Neuronal stem cell (in vitro differentiated cells): ENCODE data around the gene PACS1.

ENCODE experiments used
- DNase-seq: peaks from one replicate; pipeline ENCODE4 v3.0.0-alpha.2; 2013; ENCODE audit warnings: low spot score
- H2AFZ ChIP-seq: one replicate; pipeline ENCODE4 v1.6.1; 2013; ENCODE audit warnings: mild to moderate bottlenecking, low read length, inconsistent platforms
- H2AK5ac ChIP-seq: 2 replicates; pipeline ENCODE4 v1.6.1; 2013; ENCODE audit warnings: low read depth, mild to moderate bottlenecking, inconsistent platforms, low read length, moderate library complexity, mixed read lengths
- H2BK120ac ChIP-seq: 2 replicates; pipeline ENCODE4 v1.6.1; 2013; ENCODE audit warnings: low read depth, mild to moderate bottlenecking, inconsistent platforms, low read length, moderate library complexity, mixed read lengths
- H2BK12ac ChIP-seq: one replicate; pipeline ENCODE4 v1.6.1; 2013; ENCODE audit warnings: low read length, inconsistent platforms
- H2BK15ac ChIP-seq: 2 replicates; pipeline ENCODE4 v1.6.1; 2013; ENCODE audit warnings: mild to moderate bottlenecking, low read length, inconsistent platforms, mixed read lengths
- H2BK5ac ChIP-seq: one replicate; pipeline ENCODE4 v1.6.1; 2013; ENCODE audit warnings: inconsistent platforms, mild to moderate bottlenecking, low read length, moderate library complexity
- H3K14ac ChIP-seq: one replicate; pipeline ENCODE4 v1.6.1; 2013; ENCODE audit warnings: low read length, inconsistent platforms
- H3K18ac ChIP-seq: 2 replicates; pipeline ENCODE4 v1.6.1; 2013; ENCODE audit warnings: low read length, inconsistent platforms
- H3K23ac ChIP-seq: 2 replicates; pipeline ENCODE4 v1.6.1; 2013; ENCODE audit warnings: low read depth, mild to moderate bottlenecking, mixed read lengths, low read length, inconsistent platforms; ENCODE audit not compliant: poor library complexity
- H3K27ac ChIP-seq: replicated peaks from 3 replicates; pipeline ENCODE4 v1.5.1; 2013; ENCODE audit warnings: low read length, inconsistent platforms
- H3K27me3 ChIP-seq, 3 experiments: 2 replicates each; pipeline ENCODE4 v1.6.1; 2013; ENCODE audit warnings: low read length in 3 of 3, mild to moderate bottlenecking in 2 of 3, inconsistent platforms in 1 of 3, low read depth in 1 of 3, mixed read lengths in 1 of 3, moderate library complexity in 1 of 3; ENCODE audit not compliant: control insufficient read depth in 3 of 3, insufficient read depth in 3 of 3
- H3K36me3 ChIP-seq, 2 donors: replicated peaks in 1 of 2; 2 replicates each; pipeline ENCODE4 v1.6.1; 2013; ENCODE audit warnings: low read length in 2 of 2; ENCODE audit not compliant: control insufficient read depth in 2 of 2, insufficient read depth in 2 of 2
- H3K4ac ChIP-seq: 2 replicates; pipeline ENCODE4 v1.6.1; 2013; ENCODE audit warnings: inconsistent platforms, mild to moderate bottlenecking, low read length, moderate library complexity
- H3K4me1 ChIP-seq, 2 donors: 1 replicate in 1 of 2; 2 replicates in 1 of 2; pipeline ENCODE4 v1.6.1; 2013; ENCODE audit warnings: low read length in 2 of 2, low read depth in 1 of 2; ENCODE audit not compliant: control insufficient read depth in 2 of 2, insufficient read depth in 1 of 2
- H3K4me2 ChIP-seq: one replicate; pipeline ENCODE4 v1.6.1; 2013; ENCODE audit warnings: mild to moderate bottlenecking, low read length, inconsistent platforms; ENCODE audit not compliant: insufficient read depth, poor library complexity, severe bottlenecking
- H3K4me3 ChIP-seq, 2 donors: 2 replicates each; pipeline ENCODE4 v1.5.1; 2013; ENCODE audit warnings: low read length in 2 of 2, mild to moderate bottlenecking in 2 of 2, inconsistent platforms in 1 of 2, moderate library complexity in 1 of 2
- H3K79me1 ChIP-seq: one replicate; pipeline ENCODE4 v1.6.1; 2013; ENCODE audit warnings: low read depth, mild to moderate bottlenecking, inconsistent platforms, low read length, moderate library complexity
- H3K9ac ChIP-seq: one replicate; pipeline ENCODE4 v1.6.1; 2013; ENCODE audit warnings: mild to moderate bottlenecking, low read depth, low read length, inconsistent platforms; ENCODE audit not compliant: poor library complexity
- H3K9me3 ChIP-seq, 2 donors: replicated peaks in 1 of 2; 2 replicates each; pipeline versions ENCODE3 to v1.6.1; 2013; ENCODE audit warnings: low read length in 2 of 2, mild to moderate bottlenecking in 2 of 2, inconsistent platforms in 1 of 2, low read depth in 1 of 2, mixed read lengths in 1 of 2, moderate library complexity in 1 of 2; ENCODE audit not compliant: control insufficient read depth in 2 of 2, insufficient read depth in 1 of 2
- H4K8ac ChIP-seq: one replicate; pipeline ENCODE4 v1.6.1; 2013; ENCODE audit warnings: low read depth, mild to moderate bottlenecking, inconsistent platforms, low read length, moderate library complexity
- H4K91ac ChIP-seq: one replicate; pipeline ENCODE4 v1.6.1; 2013; ENCODE audit warnings: low read length, low read depth, mild to moderate bottlenecking, inconsistent platforms; ENCODE audit not compliant: poor library complexity
- WGBS, 2 donors: extraction: QIAGEN DNeasy Blood & Tissue Kit; methylation state at CpG; one replicate each; pipeline ENCODE4 v1.1.7; 2013; ENCODE audit warnings: missing lambda C conversion rate in 2 of 2, mixed read lengths in 1 of 2; ENCODE audit not compliant: insufficient read length in 2 of 2, insufficient replicate concordance in 1 of 2; ENCODE audit errors: extremely low coverage in 2 of 2; 5-methylcytosine and 5-hydroxymethylcytosine counted together

PACS1 gene

DNA sequence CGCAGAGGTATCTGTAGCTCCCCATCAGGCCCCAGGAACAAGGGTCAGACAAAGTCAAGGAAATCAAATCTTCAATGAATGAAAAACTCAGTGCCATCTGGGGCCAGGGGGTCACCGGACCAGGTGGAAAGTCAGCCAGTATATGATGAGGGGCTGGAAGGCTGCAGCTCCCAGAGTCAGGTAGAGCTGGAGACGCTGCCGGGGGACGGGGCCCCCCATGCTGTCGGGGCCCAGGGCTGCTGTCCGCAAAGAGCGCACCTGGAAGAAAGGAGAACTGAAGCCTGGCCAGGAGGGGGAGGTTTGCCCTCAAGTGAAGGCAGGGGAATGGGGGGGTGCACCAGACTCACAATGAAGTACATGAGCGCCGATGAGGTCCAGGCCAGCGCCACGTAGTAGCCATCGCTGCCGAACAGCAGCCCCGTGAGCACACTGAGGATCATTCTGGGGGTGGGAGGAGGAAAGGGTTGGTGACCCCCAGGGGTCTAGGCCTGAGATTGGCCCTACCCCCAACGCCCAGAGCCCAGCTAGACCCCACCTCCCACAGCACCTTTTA lies 214.5 kb downstream of the PACS1 start:
- no peak overlapping the region for H4K8ac ChIP-seq
- no peak overlapping the region for H3K23ac ChIP-seq
- no peak for DNase-seq
- H2BK15ac ChIP-seq: no peak overlapping the region
- peaks cover 25 to 36% of the 10 kb centered on the region in 2 donors for H3K4me1 ChIP-seq
- no peak overlapping the region for H3K18ac ChIP-seq
- H2BK120ac ChIP-seq: no peak overlapping the region
- no peak overlapping the region for H4K91ac ChIP-seq
- no peak overlapping the region for H3K4me3 ChIP-seq
- H3K9ac ChIP-seq: no peak overlapping the region
- H3K4ac ChIP-seq: no peak overlapping the region
- WGBS, 2 donors: no CpG with 5 or more reads among the region's 16 CpGs
- no peaks in the 10 kb centered on the region for H3K27me3 ChIP-seq
- H2AK5ac ChIP-seq: peak overlapping the region; percentile 29
- no peak overlapping the region for H3K4me2 ChIP-seq
- H3K9me3 ChIP-seq: no peaks in the 10 kb centered on the region
- H3K79me1 ChIP-seq: peaks cover 4% of the 10 kb centered on the region
- no peak overlapping the region for H2BK12ac ChIP-seq
- H3K27ac ChIP-seq: no peak overlapping the region
- peaks cover 21 to 58% of the 10 kb centered on the region in 2 donors for H3K36me3 ChIP-seq
- no peak overlapping the region for H2BK5ac ChIP-seq
- H3K14ac ChIP-seq: no peak overlapping the region
- no peak overlapping the region for H2AFZ ChIP-seq

DNA sequence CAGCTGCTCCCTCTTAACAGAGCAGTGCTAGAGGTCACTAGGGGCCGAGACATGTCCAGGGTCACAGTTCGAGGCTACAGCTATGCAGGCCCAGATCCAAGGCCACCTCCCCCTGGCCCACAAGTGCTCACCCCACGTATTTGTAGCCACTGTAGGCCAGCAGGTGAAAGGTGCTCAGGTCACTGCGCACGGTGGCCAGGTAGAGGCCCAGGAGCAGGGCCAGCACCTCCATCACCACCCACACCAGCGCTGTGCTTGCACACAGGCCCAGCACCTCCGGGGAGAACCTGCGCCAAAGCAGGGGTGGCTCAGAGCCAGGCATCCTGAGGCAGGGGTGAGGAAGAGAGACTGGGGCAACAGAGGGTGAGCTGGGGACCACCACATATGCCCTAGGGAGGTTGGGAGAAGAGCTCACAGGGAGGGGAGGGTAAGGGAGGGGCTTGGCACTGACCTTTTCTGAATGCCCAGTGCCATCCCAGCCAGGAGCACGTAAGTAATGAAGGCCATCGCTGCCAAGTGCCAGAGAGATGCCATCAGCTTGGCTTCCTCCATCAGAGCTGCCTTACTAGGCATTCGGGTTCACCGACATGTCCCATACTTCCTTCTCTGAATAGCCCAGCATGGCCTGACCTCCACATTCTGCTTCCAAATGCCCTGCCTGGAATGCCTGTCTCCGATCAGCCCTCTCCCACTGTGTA lies 215.3 kb downstream of the PACS1 start:
- Histone ChIP-seq H3K4me2 (no peak overlapping the region), H3K27ac (no peak overlapping the region), H2BK15ac (no peak overlapping the region), H4K8ac (no peak overlapping the region), H3K23ac (peak overlapping the region; percentile 74), H3K9ac (no peak overlapping the region), H2AK5ac (peak overlapping the region; percentile 47), H3K4me3 (no peak overlapping the region), H3K27me3 (peaks cover 0 to 5% (median 4%) of the 10 kb centered on the region in 3 experiments), H2AFZ (no peak overlapping the region), H3K14ac (no peak overlapping the region), H2BK12ac (no peak overlapping the region), H3K9me3 (no peaks in the 10 kb centered on the region), H3K18ac (no peak overlapping the region), H3K4me1 (peaks cover 28 to 33% of the 10 kb centered on the region in 2 donors), H3K79me1 (peaks cover 4% of the 10 kb centered on the region), H4K91ac (no peak overlapping the region), H2BK120ac (no peak overlapping the region), H2BK5ac (peak overlapping the region; percentile 35), H3K4ac (no peak overlapping the region), H3K36me3 (peaks cover 21 to 58% of the 10 kb centered on the region in 2 donors)
- no peak for DNase-seq
- WGBS, 2 donors: no CpG with 5 or more reads among the region's 13 CpGs

DNA sequence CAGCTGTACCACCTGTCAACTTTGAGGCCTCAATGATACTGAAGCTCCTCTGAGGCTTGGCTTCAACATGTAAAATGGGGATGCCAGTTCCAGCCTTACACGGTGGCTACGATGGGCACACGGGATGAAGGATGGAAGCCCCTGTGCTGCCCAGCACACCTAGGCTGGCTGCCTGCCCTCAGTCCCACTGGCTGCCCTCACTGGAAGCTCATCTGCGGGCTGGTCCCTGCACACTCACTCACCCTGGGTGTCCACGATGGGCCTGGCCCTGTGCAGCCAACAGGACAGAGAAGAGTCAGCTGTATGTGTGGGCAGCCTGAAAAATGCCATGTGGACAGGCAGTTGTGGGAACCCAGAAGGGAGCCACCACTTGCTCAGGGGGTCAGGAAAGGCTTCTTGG lies 216.6 kb downstream of the PACS1 start:
- H4K8ac ChIP-seq: no peak overlapping the region
- WGBS, 2 donors: no CpG with 5 or more reads among the region's 5 CpGs
- H3K9me3 ChIP-seq: peaks cover 0 to 4% of the 10 kb centered on the region in 2 donors
- H3K4me3 ChIP-seq: peak overlapping the region in 1 of 2 donors; percentile 46
- no peak for DNase-seq
- H3K36me3 ChIP-seq: peaks cover 19 to 48% of the 10 kb centered on the region in 2 donors
- no peak overlapping the region for H3K27ac ChIP-seq
- H3K27me3 ChIP-seq: peaks cover 6 to 17% (median 16%) of the 10 kb centered on the region in 3 experiments
- no peak overlapping the region for H2BK12ac ChIP-seq
- no peak overlapping the region for H2BK120ac ChIP-seq
- H3K4me2 ChIP-seq: no peak overlapping the region
- no peak overlapping the region for H3K18ac ChIP-seq
- peaks cover 20 to 22% of the 10 kb centered on the region in 2 donors for H3K4me1 ChIP-seq
- no peak overlapping the region for H2BK5ac ChIP-seq
- H3K23ac ChIP-seq: no peak overlapping the region
- no peak overlapping the region for H3K4ac ChIP-seq
- H4K91ac ChIP-seq: no peak overlapping the region
- no peak overlapping the region for H3K14ac ChIP-seq
- H3K9ac ChIP-seq: peak overlapping the region; percentile 82
- H2AFZ ChIP-seq: no peak overlapping the region
- peaks cover 4% of the 10 kb centered on the region for H3K79me1 ChIP-seq
- no peak overlapping the region for H2BK15ac ChIP-seq
- no peak overlapping the region for H2AK5ac ChIP-seq

DNA sequence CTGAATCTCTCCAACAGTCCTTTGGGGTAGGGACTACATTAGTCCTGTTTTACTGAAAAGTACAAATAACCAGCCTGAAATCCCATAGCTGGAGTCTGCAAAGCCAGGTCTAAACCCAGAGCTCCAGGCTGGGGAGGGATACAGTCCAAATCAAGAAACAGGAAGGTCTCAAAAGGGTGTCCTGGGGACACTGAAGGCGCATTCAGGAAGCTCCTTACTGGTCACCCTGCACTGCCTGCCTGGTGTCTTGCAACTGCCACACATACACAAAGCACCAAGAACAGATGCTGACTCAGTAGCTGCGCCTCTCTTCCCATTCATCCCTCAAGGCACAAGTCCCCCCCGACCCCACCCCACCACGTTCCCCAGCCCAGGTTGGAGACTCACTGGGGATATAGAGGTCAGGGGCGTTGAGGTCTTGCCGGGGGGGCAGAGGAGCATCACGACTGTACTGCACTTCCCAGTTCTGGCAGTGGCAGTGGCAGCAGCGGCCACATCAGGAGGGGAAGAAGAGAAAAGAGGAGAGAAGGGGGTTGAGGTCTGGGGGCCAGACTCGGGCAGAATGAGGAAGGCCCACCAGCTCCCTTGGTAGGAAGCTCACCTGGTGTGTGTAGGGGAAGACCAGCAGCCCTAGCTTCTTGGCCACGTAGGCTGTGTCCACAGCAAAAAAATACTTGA lies 217.3 kb downstream of the PACS1 start:
- WGBS, 2 donors: no CpG with 5 or more reads among the region's 10 CpGs
- peaks cover 6% of the 10 kb centered on the region for H3K79me1 ChIP-seq
- no peak overlapping the region for H2AK5ac ChIP-seq
- no peak overlapping the region for H4K91ac ChIP-seq
- peaks cover 11 to 23% (median 23%) of the 10 kb centered on the region in 3 experiments for H3K27me3 ChIP-seq
- no peak for DNase-seq
- H3K18ac ChIP-seq: no peak overlapping the region
- H3K4me3 ChIP-seq: peak overlapping the region in 1 of 2 donors; percentile 63
- no peak overlapping the region for H3K4me2 ChIP-seq
- no peak overlapping the region for H3K27ac ChIP-seq
- H4K8ac ChIP-seq: no peak overlapping the region
- H2BK15ac ChIP-seq: no peak overlapping the region
- H2AFZ ChIP-seq: no peak overlapping the region
- H3K4me1 ChIP-seq: peaks cover 17 to 18% of the 10 kb centered on the region in 2 donors
- no peak overlapping the region for H2BK120ac ChIP-seq
- H2BK5ac ChIP-seq: no peak overlapping the region
- no peak overlapping the region for H2BK12ac ChIP-seq
- no peak overlapping the region for H3K14ac ChIP-seq
- H3K4ac ChIP-seq: no peak overlapping the region
- H3K9me3 ChIP-seq: peaks cover 0 to 4% of the 10 kb centered on the region in 2 donors
- H3K23ac ChIP-seq: no peak overlapping the region
- H3K36me3 ChIP-seq: peaks cover 19 to 44% of the 10 kb centered on the region in 2 donors
- no peak overlapping the region for H3K9ac ChIP-seq
